GM12878 (cell line): ENCODE measurements around the gene UTP14C. TPM values are rescaled to one million over a fixed set of nuclear protein-coding genes. Genes with fewer than 3 reads are reported as not detected.
"Not testable (repeated sequence)": the region's sequence is repeated elsewhere in the genome, so short reads cannot be mapped to it uniquely, and the experiment has no call there.

Experiments used
- ATAC-seq: fragments of 200-7000 bp; cut with Tn5 transposase; 3 replicates; pipeline ENCODE4 v1.9.1; 2020; ENCODE audit warnings: mild to moderate bottlenecking, moderate library complexity
- BruUV-seq: library from RNA; stranded (reverse); fragments of 400-500 nt; replicated peaks from 2 replicates; lab custom pipeline; 2021; lab: Mats Ljungman, UMichigan
- CTCF ChIA-PET: fragments of 300-600 bp; sonication (Branson Sonifier 250); formaldehyde crosslinking; extraction: SDS; loops from one replicate; lab custom pipeline; 2021; ENCODE audit warnings: inconsistent platforms; lab: Yijun Ruan, JAX
- POLR2A ChIA-PET: fragments of 350-600 bp; formaldehyde crosslinking; extraction: SDS; loops from one replicate; lab custom pipeline; 2021; ENCODE audit warnings: inconsistent platforms; lab: Charles Lee
- RAD21 ChIA-PET: fragments of 300-600 bp; sonication (Branson Sonifier 250); formaldehyde crosslinking; loops from one replicate; lab custom pipeline; 2023; ENCODE audit warnings: antibody characterized with exemption; ENCODE audit not compliant: unreplicated experiment; lab: Charles Lee
- SMC1A ChIA-PET: fragments of 300-600 bp; sonication (Branson Sonifier 250); formaldehyde crosslinking; loops from one replicate; lab custom pipeline; 2023; ENCODE audit not compliant: unreplicated experiment, uncharacterized antibody; lab: Charles Lee
- DNase-seq: peaks from one replicate; pipeline ENCODE4 v3.0.0-alpha.2; 2011; ENCODE audit warnings: low read depth, low spot score
- FAIRE-seq: peaks from 3 replicates; lab custom pipeline; 2011; peaks lifted over from hg19 to GRCh38; lab: Jason Lieb, UNC
- H2AFZ ChIP-seq: 2 replicates; pipeline ENCODE4 v1.6.0; 2011; ENCODE audit warnings: low read depth, low read length, control low read depth; ENCODE audit not compliant: control insufficient read depth
- H3K27ac ChIP-seq: 2 replicates; pipeline ENCODE4 v1.5.1; 2011; ENCODE audit warnings: control low read depth; ENCODE audit not compliant: control insufficient read depth, insufficient read depth
- H3K27me3 ChIP-seq, 2 experiments: replicated peaks in 1 of 2; 2 replicates each; pipeline versions ENCODE4 v1.6.0 to v1.6.1; 2011; ENCODE audit warnings: low read length in 1 of 2; ENCODE audit not compliant: control insufficient read depth in 2 of 2, insufficient read depth in 2 of 2
- H3K36me3 ChIP-seq, 2 experiments: 2 replicates each; pipeline ENCODE4 v1.5.1; 2011; ENCODE audit warnings: low read length in 1 of 2; ENCODE audit not compliant: control insufficient read depth in 2 of 2, insufficient read depth in 2 of 2
- H3K4me1 ChIP-seq: 2 replicates; pipeline ENCODE4 v1.6.1; 2011; ENCODE audit warnings: mild to moderate bottlenecking, low read length, moderate library complexity, mixed read lengths; ENCODE audit not compliant: control insufficient read depth, insufficient read depth
- H3K4me2 ChIP-seq: 2 replicates; pipeline ENCODE4 v1.6.0; 2011; ENCODE audit warnings: control low read depth; ENCODE audit not compliant: control insufficient read depth, insufficient read depth
- H3K4me3 ChIP-seq: fragments of 200-600 bp; sonication (generic); 2 replicates; pipeline ENCODE4 v1.5.1; 2016
- H3K79me2 ChIP-seq: 2 replicates; pipeline ENCODE4 v1.6.0; 2011; ENCODE audit warnings: low read length; ENCODE audit not compliant: control insufficient read depth, insufficient read depth
- H3K9ac ChIP-seq: 2 replicates; pipeline ENCODE4 v1.8.0; 2011; ENCODE audit warnings: low read length, control low read depth, mixed read lengths; ENCODE audit not compliant: control insufficient read depth, insufficient read depth
- H3K9me3 ChIP-seq: replicated peaks from 3 replicates; pipeline ENCODE4 v1.5.1; 2011; ENCODE audit warnings: mild to moderate bottlenecking, low read length; ENCODE audit not compliant: control insufficient read depth, insufficient read depth
- H4K20me1 ChIP-seq: 2 replicates; pipeline ENCODE4 v1.6.0; 2011; ENCODE audit not compliant: control insufficient read depth, insufficient read depth
- CBX3 ChIP-seq: fragments of 200-600 bp; sonication (generic); IDR thresholded peaks from 2 replicates; pipeline ENCODE4 v1.6.1; 2016; ENCODE audit warnings: low read depth, borderline replicate concordance
- CREM ChIP-seq: IDR thresholded peaks from 2 replicates; pipeline ENCODE4 v1.6.1; 2014; ENCODE audit warnings: antibody characterized with exemption, low read depth
- DPF2 ChIP-seq: fragments of 450-650 bp; IDR thresholded peaks from 2 replicates; pipeline ENCODE4 v1.6.1; 2017; ENCODE audit warnings: mild to moderate bottlenecking
- FOXM1 ChIP-seq: IDR thresholded peaks from 2 replicates; pipeline ENCODE4 v1.6.1; 2012; ENCODE audit warnings: low read depth, mild to moderate bottlenecking, inconsistent platforms, low read length, moderate library complexity
- MXI1 ChIP-seq: fragments of 150-350 bp; IDR thresholded peaks from 2 replicates; pipeline ENCODE4 v1.6.1; 2011; ENCODE audit warnings: low read depth, mild to moderate bottlenecking, inconsistent platforms, low read length, improper control_type of control experiment
- MYB ChIP-seq: fragments of 150-350 bp; IDR thresholded peaks from 2 replicates; pipeline ENCODE4 v1.6.1; 2014; ENCODE audit warnings: mild to moderate bottlenecking, low read depth, low read length, borderline replicate concordance
- NFYA ChIP-seq: IDR thresholded peaks from 2 replicates; pipeline ENCODE4 v1.6.1; 2011; ENCODE audit warnings: low read depth, mild to moderate bottlenecking, low read length, improper control_type of control experiment, borderline replicate concordance
- POU2F2 ChIP-seq: IDR thresholded peaks from 3 replicates; pipeline ENCODE4 v1.6.1; 2011; ENCODE audit warnings: low read depth, mild to moderate bottlenecking, low read length, borderline replicate concordance
- SIN3A ChIP-seq: IDR thresholded peaks from 2 replicates; pipeline ENCODE4 v1.6.1; 2012; ENCODE audit warnings: low read depth, low read length, improper control_type of control experiment
- SMAD1 ChIP-seq: fragments of 450-650 bp; IDR thresholded peaks from 2 replicates; pipeline ENCODE4 v1.6.1; 2018; ENCODE audit warnings: mild to moderate bottlenecking, low read depth; ENCODE audit not compliant: partially characterized antibody
- SMAD5 ChIP-seq: IDR thresholded peaks from 2 replicates; pipeline ENCODE4 v1.6.1; 2016; ENCODE audit warnings: antibody characterized with exemption, low read depth
- SREBF2 ChIP-seq: IDR thresholded peaks from 2 replicates; pipeline ENCODE4 v1.6.1; 2012; ENCODE audit warnings: mild to moderate bottlenecking, low read length
- TARDBP ChIP-seq: IDR thresholded peaks from 2 replicates; pipeline ENCODE4 v1.6.1; 2016; ENCODE audit warnings: borderline replicate concordance
- TCF7 ChIP-seq: IDR thresholded peaks from 2 replicates; pipeline ENCODE4 v1.6.1; 2014; ENCODE audit warnings: antibody characterized with exemption, borderline replicate concordance
- WGBS: methylation state at CpG from one replicate; pipeline ENCODE4 v1.1.6; 2016; ENCODE audit warnings: low lambda C conversion rate; ENCODE audit not compliant: insufficient replicate concordance, insufficient coverage; ENCODE audit errors: missing lambda C conversion rate; 5-methylcytosine and 5-hydroxymethylcytosine counted together
- in situ Hi-C: fragments of 300-500 bp; cut with MboI; formaldehyde crosslinking; loops from 9 replicates; pipeline ENCODE4 v1.14.3; 2018; ENCODE audit warnings: mixed read lengths
- intact Hi-C: fragments of 100-400 bp; cut with micrococcal nuclease; formaldehyde crosslinking; loops from one replicate; pipeline ENCODE4 v1.14.2; 2022; ENCODE audit not compliant: unreplicated experiment
- polyA plus RNA-seq, 11 experiments: library from polyadenylated mRNA; depleted of rRNA in 4 of 11; unstranded in 6 of 11; stranded (reverse) in 5 of 11; fragments of >200 nt; fragmentation: Nextera tagmentation in 4 of 11; fragmentation: Illumina TruSeq in 1 of 11; extraction: Ambion mirVana in 4 of 11; extraction: Trizol in 1 of 11; gene quantifications; 1 replicate in 1 of 11; 2 replicates in 10 of 11; pipeline versions ENCODE4 v1.2.1 to v1.2.3, GENCODE V29; 2011 to 2016; ENCODE audit warnings: inconsistent platforms in 2 of 11, missing spikeins in 2 of 11, low read depth in 1 of 11
- total RNA-seq, 4 experiments: library from RNA; depleted of rRNA in 3 of 4; stranded (reverse); fragments of >200 nt in 3 of 4; fragmentation: Illumina TruSeq in 1 of 4; extraction: Trizol in 1 of 4; gene quantifications; 2 replicates each; pipeline versions ENCODE4 v1.2.1 to v1.2.3, GENCODE V29; 2013 to 2021
- TF ChIP-seq, protein P1 (sequence below): fragments of 450-650 bp; IDR thresholded peaks from 2 replicates; pipeline ENCODE4 v1.6.1; 2017; ENCODE audit warnings: mild to moderate bottlenecking

UTP14C gene
- total and polyA plus RNA-seq, 10 of the 15 experiments (the other 5 are each of a cell fraction or from before 2014, with no cell fraction given), result 3.4 to 11.2 (median 6.0) TPM

DNA sequence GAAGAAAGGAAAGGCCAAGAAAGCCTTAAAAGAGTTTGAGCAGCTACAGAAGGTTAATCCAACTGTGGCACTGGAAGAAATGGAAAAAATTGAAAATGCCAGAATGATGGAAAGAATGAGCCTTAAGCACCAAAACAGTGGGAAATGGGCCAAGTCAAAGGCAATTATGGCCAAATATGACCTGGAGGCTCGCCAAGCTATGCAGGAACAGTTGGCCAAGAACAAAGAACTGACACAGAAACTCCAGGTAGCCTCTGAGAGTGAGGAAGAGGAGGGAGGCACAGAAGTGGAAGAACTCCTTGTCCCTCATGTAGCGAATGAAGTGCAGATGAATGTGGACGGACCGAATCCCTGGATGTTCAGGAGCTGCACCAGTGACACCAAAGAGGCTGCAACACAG is 5.1 kb downstream of the UTP14C start:
- Histone ChIP-seq H2AFZ (no peak overlapping the region), H3K79me2 (no peaks in the 10 kb centered on the region), H3K9ac (no peak overlapping the region), H3K27ac (no peak overlapping the region), H3K4me3 (no peak overlapping the region), H3K4me2 (no peak overlapping the region), H3K27me3 (no peaks in the 10 kb centered on the region), H3K9me3 (no peaks in the 10 kb centered on the region), H3K36me3 (peaks cover 0 to 1% of the 10 kb centered on the region in 2 experiments; a peak in 3 of 4 replicates), H4K20me1 (no peaks in the 10 kb centered on the region), H3K4me1 (no peaks in the 10 kb centered on the region)
- FAIRE-seq (no peak), ATAC-seq (no peak), DNase-seq (no peak)
- in situ Hi-C loops, result no loop called here
- BruUV-seq, result TSS peak; percentile 13
- SMC1A ChIA-PET, result interaction anchor here (1.5 kb wide), 1 partner anchor 9 kb away, joined by 3 read pairs; no protein-coding TSS in a partner anchor
- RAD21 ChIA-PET, result no interaction called here
- intact Hi-C loops, result no loop called here
- POLR2A ChIA-PET, result no interaction called here
- TF ChIP-seq CREM, result no peak
- TF ChIP-seq MXI1, result no peak
- no peak for TF ChIP-seq SIN3A
- TF ChIP-seq, protein P1, sequence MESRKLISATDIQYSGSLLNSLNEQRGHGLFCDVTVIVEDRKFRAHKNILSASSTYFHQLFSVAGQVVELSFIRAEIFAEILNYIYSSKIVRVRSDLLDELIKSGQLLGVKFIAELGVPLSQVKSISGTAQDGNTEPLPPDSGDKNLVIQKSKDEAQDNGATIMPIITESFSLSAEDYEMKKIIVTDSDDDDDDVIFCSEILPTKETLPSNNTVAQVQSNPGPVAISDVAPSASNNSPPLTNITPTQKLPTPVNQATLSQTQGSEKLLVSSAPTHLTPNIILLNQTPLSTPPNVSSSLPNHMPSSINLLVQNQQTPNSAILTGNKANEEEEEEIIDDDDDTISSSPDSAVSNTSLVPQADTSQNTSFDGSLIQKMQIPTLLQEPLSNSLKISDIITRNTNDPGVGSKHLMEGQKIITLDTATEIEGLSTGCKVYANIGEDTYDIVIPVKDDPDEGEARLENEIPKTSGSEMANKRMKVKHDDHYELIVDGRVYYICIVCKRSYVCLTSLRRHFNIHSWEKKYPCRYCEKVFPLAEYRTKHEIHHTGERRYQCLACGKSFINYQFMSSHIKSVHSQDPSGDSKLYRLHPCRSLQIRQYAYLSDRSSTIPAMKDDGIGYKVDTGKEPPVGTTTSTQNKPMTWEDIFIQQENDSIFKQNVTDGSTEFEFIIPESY, result no peak
- no peak for TF ChIP-seq DPF2
- no peak for TF ChIP-seq SMAD1
- TF ChIP-seq FOXM1, result no peak
- no peak for TF ChIP-seq SMAD5
- TF ChIP-seq MYB, result no peak
- no peak for TF ChIP-seq NFYA
- no peak for TF ChIP-seq CBX3
- TF ChIP-seq TCF7, result no peak
- TF ChIP-seq SREBF2, result no peak
- no peak for TF ChIP-seq POU2F2
- TF ChIP-seq TARDBP, result no peak
- CTCF ChIA-PET, result no interaction called here
- 100% methylated on average over 4 of the region's 4 CpGs for WGBS

DNA sequence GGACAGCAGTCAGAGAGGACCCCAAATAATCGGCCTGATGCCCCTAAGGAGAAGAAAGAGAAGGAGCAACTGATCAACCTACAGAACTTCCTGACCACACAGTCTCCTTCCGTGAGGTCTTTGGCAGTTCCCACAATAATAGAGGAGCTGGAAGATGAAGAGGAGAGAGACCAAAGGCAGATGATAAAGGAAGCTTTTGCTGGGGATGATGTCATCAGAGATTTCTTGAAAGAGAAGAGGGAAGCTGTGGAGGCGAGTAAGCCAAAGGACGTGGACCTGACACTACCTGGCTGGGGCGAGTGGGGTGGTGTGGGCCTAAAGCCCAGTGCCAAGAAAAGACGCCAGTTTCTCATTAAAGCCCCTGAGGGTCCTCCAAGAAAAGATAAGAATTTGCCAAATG is 5.9 kb downstream of the UTP14C start:
- H4K20me1 ChIP-seq, in situ Hi-C loops, H3K9ac ChIP-seq, intact Hi-C loops, H3K36me3 ChIP-seq, H3K27me3 ChIP-seq, CTCF ChIA-PET, BruUV-seq, H2AFZ ChIP-seq, RAD21 ChIA-PET, H3K4me1 ChIP-seq, ATAC-seq, H3K4me3 ChIP-seq, H3K79me2 ChIP-seq, DNase-seq, H3K4me2 ChIP-seq, FAIRE-seq, H3K9me3 ChIP-seq, POLR2A ChIA-PET, H3K27ac ChIP-seq: not testable (repeated sequence)
- WGBS, result 94% methylated on average over 5 of the region's 6 CpGs
- SMC1A ChIA-PET, result interaction anchor here (1.5 kb wide), 1 partner anchor 10 kb away, joined by 3 read pairs; no protein-coding TSS in a partner anchor
